Psoas muscle (tissue), 8 donors: Measurements from ENCODE around the gene RAB22A. TPM values are rescaled to one million over a fixed set of nuclear protein-coding genes. Genes with fewer than 3 reads are reported as not detected.

Experiments
- ATAC-seq, 4 donors: fragments of 200-7000 bp; cut with Tn5 transposase; one replicate each; pipeline ENCODE4 v1.9.1; 2020; ENCODE audit warnings: moderate library complexity in 3 of 4, mild to moderate bottlenecking in 2 of 4
- DNase-seq, 2 donors: peaks; one replicate each; pipeline ENCODE4 v3.0.0-alpha.2; 2020
- H3K27ac ChIP-seq: fragments of 200-600 bp; one replicate; pipeline ENCODE4 v1.8.0; 2022
- H3K27me3 ChIP-seq, 3 donors: fragments of 200-600 bp in 1 of 3; one replicate each; pipeline versions ENCODE4 v1.6.1 to v1.8.0; 2013 to 2022; ENCODE audit warnings: low read length in 2 of 3, mild to moderate bottlenecking in 2 of 3, moderate library complexity in 1 of 3; ENCODE audit not compliant: insufficient read depth in 3 of 3
- H3K36me3 ChIP-seq, 2 donors: fragments of 200-600 bp in 1 of 2; one replicate each; pipeline versions ENCODE4 v1.6.1 to v1.8.0; 2013 to 2022; ENCODE audit warnings: low read depth in 1 of 2, mild to moderate bottlenecking in 1 of 2, moderate library complexity in 1 of 2; ENCODE audit not compliant: insufficient read depth in 1 of 2
- H3K4me1 ChIP-seq: fragments of 200-600 bp; one replicate; pipeline ENCODE4 v1.8.0; 2022
- H3K4me3 ChIP-seq: fragments of 200-600 bp; one replicate; pipeline ENCODE4 v1.8.0; 2022; ENCODE audit warnings: mild to moderate bottlenecking
- H3K9me3 ChIP-seq: fragments of 200-600 bp; one replicate; pipeline ENCODE4 v1.8.0; 2022
- CTCF ChIP-seq: fragments of 200-600 bp; IDR thresholded peaks from one replicate; pipeline ENCODE4 v1.8.0; 2022; ENCODE audit warnings: antibody characterized with exemption
- WGBS, 3 donors: extraction: QIAGEN DNeasy Blood & Tissue Kit; methylation state at CpG; one replicate each; pipeline versions ENCODE4 v1.1.6 to v1.1.7; 2013; 5-methylcytosine and 5-hydroxymethylcytosine counted together
- intact Hi-C, 2 donors: fragments of 100-400 bp; cut with DNase I; formaldehyde crosslinking; loops; one replicate each; pipeline versions ENCODE4 v1.11.0 to v1.14.2; 2022
- polyA plus RNA-seq, 3 donors: library from polyadenylated mRNA; stranded (reverse); fragments of 200-250 nt; gene quantifications; one replicate each; pipeline ENCODE4 v1.2.3, GENCODE V29; 2013
- total RNA-seq, 4 donors: library from RNA; stranded (reverse); fragmentation: NEBNext Ultra II Directional in 2 of 4; extraction: Animal tissue kit (Norgen Biotek cat#: 25700) in 2 of 4; gene quantifications; one replicate each; pipeline versions ENCODE4 v1.2.1 to v1.2.4, GENCODE V29; 2021 to 2023
- donor health status: healthy with polysubstance abuse.
- donor health status: DM: no; HTN: no; CAD: no; lungs with moderate emphysema.
- donor health status: Bipolar disorder and iron deficiency.
- donor health status: healthy.
- donor health status: DM: yes; HTN: yes; CAD: no.
- donor health status: DM: no; HTN: no; CAD: no.
- donor health status: DM: no; HTN: no; CAD: no.
- donor health status: DM: yes; HTN: yes; CAD: no.

Gene RAB22A
- total and polyA plus RNA-seq, 7 donors: 3.6 to 8.5 (median 7.9) TPM

GRCh38 chr20:58395604-58396003 is 86.1 kb downstream of the RAB22A start:
- intact Hi-C loops: no loop called here
- 90 to 98% (median 93%) methylated on average over 3 of the region's 3 CpGs for WGBS, 3 donors
- H3K27me3 ChIP-seq: no peaks in the 10 kb centered on the region
- no peak overlapping the region for H3K27ac ChIP-seq
- ATAC-seq (no peak), DNase-seq (no peak)
- H3K36me3 ChIP-seq: peaks cover 0 to 3% of the 10 kb centered on the region in 2 donors
- H3K4me3 ChIP-seq: no peak overlapping the region
- peaks cover 43% of the 10 kb centered on the region for H3K4me1 ChIP-seq
- TF ChIP-seq CTCF: no peak
- H3K9me3 ChIP-seq: no peaks in the 10 kb centered on the region

DNA sequence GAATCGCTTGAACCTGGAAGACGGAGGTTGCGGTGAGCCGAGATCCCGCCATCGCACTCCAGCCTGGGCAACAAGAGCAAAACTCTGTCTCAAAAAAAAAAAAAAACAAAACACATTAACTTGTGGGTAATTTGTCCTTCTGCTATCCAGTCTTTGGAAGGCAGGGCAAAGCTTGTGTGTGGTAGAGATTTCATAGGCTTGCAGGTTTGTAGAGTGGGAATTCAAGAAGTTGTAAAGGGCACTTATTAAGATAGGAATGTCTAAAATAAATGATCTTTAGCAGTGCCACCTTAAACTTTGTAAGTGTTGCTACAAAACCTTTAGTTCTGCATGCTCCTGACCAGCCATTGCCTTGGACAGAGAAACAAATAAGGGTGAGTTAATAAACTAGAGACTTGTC is 87.9 kb downstream of the RAB22A start:
- Histone ChIP-seq H3K4me3 (no peak overlapping the region), H3K36me3 (no peaks in the 10 kb centered on the region), H3K9me3 (no peaks in the 10 kb centered on the region), H3K27ac (no peak overlapping the region), H3K27me3 (no peaks in the 10 kb centered on the region), H3K4me1 (peaks cover 38% of the 10 kb centered on the region)
- TF ChIP-seq CTCF: no peak
- ATAC-seq (no peak), DNase-seq (no peak)
- WGBS, 3 donors: 96 to 100% (median 97%) methylated on average over 6 of the region's 6 CpGs
- intact Hi-C loops: no loop called here

DNA sequence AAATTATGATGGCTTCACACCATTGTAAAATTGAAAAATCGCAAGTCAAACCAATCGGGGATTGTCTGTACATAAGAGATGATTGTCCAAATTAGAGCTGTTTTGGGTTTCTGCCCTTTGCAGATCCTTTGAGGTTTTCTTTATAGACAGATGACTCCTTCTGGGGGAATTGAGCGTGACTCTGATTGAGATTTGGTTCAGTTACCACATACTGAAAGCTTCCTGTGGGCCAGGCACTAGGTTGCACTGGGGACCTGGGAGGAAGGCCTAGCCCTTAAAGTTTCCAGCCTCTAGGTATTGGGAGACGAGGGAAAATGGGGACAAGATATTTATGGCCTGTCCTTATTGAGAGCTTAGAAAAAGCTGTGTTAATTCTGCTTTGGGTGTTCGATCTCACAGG is 88.7 kb downstream of the RAB22A start:
- H3K36me3 ChIP-seq: no peaks in the 10 kb centered on the region
- TF ChIP-seq CTCF: no peak
- no peak overlapping the region for H3K4me3 ChIP-seq
- DNase-seq (no peak), ATAC-seq (peak in 3 of 4 donors; percentile 54 to 68 (median 61))
- intact Hi-C loops: no loop called here
- H3K27ac ChIP-seq: peak overlapping the region; percentile 44
- peaks cover 30% of the 10 kb centered on the region for H3K4me1 ChIP-seq
- H3K9me3 ChIP-seq: no peaks in the 10 kb centered on the region
- 53 to 70% (median 61%) methylated on average over 5 of the region's 5 CpGs for WGBS, 3 donors
- no peaks in the 10 kb centered on the region for H3K27me3 ChIP-seq

- no peaks in the 10 kb centered on the region for H3K27me3 ChIP-seq
- intact Hi-C loops: no loop called here
- 89 to 95% (median 92%) methylated on average over 6 of the region's 6 CpGs for WGBS, 3 donors
- no peak overlapping the region for H3K4me3 ChIP-seq
- peaks cover 31% of the 10 kb centered on the region for H3K4me1 ChIP-seq
- no peaks in the 10 kb centered on the region for H3K9me3 ChIP-seq
- DNase-seq (no peak), ATAC-seq (no peak)
- peak overlapping the region; percentile 24 for H3K27ac ChIP-seq
- H3K36me3 ChIP-seq: no peaks in the 10 kb centered on the region
- TF ChIP-seq CTCF: no peak
Observed at GRCh38 chr20:58399926-58400325, 90.4 kb downstream of the RAB22A start.

GRCh38 chr20:58401162-58401561 is 91.6 kb downstream of the RAB22A start:
- no peaks in the 10 kb centered on the region for H3K9me3 ChIP-seq
- intact Hi-C loops: no loop called here
- H3K4me3 ChIP-seq: no peak overlapping the region
- no peak for DNase-seq
- H3K27ac ChIP-seq: peak overlapping the region; percentile 5
- no peaks in the 10 kb centered on the region for H3K36me3 ChIP-seq
- no peaks in the 10 kb centered on the region for H3K27me3 ChIP-seq
- ATAC-seq: peak in 1 of 4 donors; percentile 20
- no peak for TF ChIP-seq CTCF
- 89 to 96% (median 90%) methylated on average over 1 of the region's 1 CpG for WGBS, 3 donors
- peaks cover 44% of the 10 kb centered on the region for H3K4me1 ChIP-seq
